ENCODE measurements around the gene RAB1B. TPM values are rescaled to one million over a fixed set of nuclear protein-coding genes. Genes with fewer than 3 reads are reported as not detected.

RAB1B gene
- total and polyA plus RNA-seq, 7 donors: 120 to 163 (median 130) TPM

DNA sequence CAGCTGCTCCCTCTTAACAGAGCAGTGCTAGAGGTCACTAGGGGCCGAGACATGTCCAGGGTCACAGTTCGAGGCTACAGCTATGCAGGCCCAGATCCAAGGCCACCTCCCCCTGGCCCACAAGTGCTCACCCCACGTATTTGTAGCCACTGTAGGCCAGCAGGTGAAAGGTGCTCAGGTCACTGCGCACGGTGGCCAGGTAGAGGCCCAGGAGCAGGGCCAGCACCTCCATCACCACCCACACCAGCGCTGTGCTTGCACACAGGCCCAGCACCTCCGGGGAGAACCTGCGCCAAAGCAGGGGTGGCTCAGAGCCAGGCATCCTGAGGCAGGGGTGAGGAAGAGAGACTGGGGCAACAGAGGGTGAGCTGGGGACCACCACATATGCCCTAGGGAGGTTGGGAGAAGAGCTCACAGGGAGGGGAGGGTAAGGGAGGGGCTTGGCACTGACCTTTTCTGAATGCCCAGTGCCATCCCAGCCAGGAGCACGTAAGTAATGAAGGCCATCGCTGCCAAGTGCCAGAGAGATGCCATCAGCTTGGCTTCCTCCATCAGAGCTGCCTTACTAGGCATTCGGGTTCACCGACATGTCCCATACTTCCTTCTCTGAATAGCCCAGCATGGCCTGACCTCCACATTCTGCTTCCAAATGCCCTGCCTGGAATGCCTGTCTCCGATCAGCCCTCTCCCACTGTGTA, 17.0 kb downstream of the RAB1B start:
- intact Hi-C loops (cut with DNase I): no loop called here
- 67 to 72% (median 70%) methylated on average over 13 of the region's 13 CpGs for WGBS, 3 donors
- no peak overlapping the region for H3K27ac ChIP-seq

DNA sequence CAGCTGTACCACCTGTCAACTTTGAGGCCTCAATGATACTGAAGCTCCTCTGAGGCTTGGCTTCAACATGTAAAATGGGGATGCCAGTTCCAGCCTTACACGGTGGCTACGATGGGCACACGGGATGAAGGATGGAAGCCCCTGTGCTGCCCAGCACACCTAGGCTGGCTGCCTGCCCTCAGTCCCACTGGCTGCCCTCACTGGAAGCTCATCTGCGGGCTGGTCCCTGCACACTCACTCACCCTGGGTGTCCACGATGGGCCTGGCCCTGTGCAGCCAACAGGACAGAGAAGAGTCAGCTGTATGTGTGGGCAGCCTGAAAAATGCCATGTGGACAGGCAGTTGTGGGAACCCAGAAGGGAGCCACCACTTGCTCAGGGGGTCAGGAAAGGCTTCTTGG, 18.3 kb downstream of the RAB1B start:
- intact Hi-C loops (cut with DNase I): no loop called here
- 74 to 82% (median 82%) methylated on average over 5 of the region's 5 CpGs for WGBS, 3 donors

More for the DNA sequence above, 17.0 kb downstream of the RAB1B start:
- Histone ChIP-seq H3K27me3 (ENCODE audit: insufficient read depth in 3 of 3, low read length in 2 of 3) (no peaks in the 10 kb centered on the region), H3K4me3 (no peak overlapping the region), H3K4me1 (peaks cover 22% of the 10 kb centered on the region), H3K36me3 (ENCODE audit: insufficient read depth in 1 of 2, low read depth in 1 of 2) (peaks cover 6 to 31% of the 10 kb centered on the region in 2 donors), H3K9me3 (no peaks in the 10 kb centered on the region)
- ATAC-seq (no peak), DNase-seq (no peak)
- TF ChIP-seq, protein P1, sequence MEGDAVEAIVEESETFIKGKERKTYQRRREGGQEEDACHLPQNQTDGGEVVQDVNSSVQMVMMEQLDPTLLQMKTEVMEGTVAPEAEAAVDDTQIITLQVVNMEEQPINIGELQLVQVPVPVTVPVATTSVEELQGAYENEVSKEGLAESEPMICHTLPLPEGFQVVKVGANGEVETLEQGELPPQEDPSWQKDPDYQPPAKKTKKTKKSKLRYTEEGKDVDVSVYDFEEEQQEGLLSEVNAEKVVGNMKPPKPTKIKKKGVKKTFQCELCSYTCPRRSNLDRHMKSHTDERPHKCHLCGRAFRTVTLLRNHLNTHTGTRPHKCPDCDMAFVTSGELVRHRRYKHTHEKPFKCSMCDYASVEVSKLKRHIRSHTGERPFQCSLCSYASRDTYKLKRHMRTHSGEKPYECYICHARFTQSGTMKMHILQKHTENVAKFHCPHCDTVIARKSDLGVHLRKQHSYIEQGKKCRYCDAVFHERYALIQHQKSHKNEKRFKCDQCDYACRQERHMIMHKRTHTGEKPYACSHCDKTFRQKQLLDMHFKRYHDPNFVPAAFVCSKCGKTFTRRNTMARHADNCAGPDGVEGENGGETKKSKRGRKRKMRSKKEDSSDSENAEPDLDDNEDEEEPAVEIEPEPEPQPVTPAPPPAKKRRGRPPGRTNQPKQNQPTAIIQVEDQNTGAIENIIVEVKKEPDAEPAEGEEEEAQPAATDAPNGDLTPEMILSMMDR (IDR thresholded peaks at IDR 0.05): no peak

DNA sequence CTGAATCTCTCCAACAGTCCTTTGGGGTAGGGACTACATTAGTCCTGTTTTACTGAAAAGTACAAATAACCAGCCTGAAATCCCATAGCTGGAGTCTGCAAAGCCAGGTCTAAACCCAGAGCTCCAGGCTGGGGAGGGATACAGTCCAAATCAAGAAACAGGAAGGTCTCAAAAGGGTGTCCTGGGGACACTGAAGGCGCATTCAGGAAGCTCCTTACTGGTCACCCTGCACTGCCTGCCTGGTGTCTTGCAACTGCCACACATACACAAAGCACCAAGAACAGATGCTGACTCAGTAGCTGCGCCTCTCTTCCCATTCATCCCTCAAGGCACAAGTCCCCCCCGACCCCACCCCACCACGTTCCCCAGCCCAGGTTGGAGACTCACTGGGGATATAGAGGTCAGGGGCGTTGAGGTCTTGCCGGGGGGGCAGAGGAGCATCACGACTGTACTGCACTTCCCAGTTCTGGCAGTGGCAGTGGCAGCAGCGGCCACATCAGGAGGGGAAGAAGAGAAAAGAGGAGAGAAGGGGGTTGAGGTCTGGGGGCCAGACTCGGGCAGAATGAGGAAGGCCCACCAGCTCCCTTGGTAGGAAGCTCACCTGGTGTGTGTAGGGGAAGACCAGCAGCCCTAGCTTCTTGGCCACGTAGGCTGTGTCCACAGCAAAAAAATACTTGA, 18.9 kb downstream of the RAB1B start:
- peaks cover 6 to 31% of the 10 kb centered on the region in 2 donors for H3K36me3 ChIP-seq (ENCODE audit: insufficient read depth in 1 of 2, low read depth in 1 of 2)
- peaks cover 22% of the 10 kb centered on the region for H3K4me1 ChIP-seq
- no peak overlapping the region for H3K27ac ChIP-seq
- H3K27me3 ChIP-seq (ENCODE audit: insufficient read depth in 3 of 3, low read length in 2 of 3): peaks cover 0 to 7% (median 4%) of the 10 kb centered on the region in 3 donors
- TF ChIP-seq, protein P1 (IDR thresholded peaks at IDR 0.05): no peak
- peak overlapping the region; percentile 96 for H3K4me3 ChIP-seq
- ATAC-seq (no peak), DNase-seq (no peak)
- H3K9me3 ChIP-seq: no peaks in the 10 kb centered on the region
- WGBS, 3 donors: 74 to 78% (median 77%) methylated on average over 10 of the region's 10 CpGs
- intact Hi-C loops (cut with DNase I): no loop called here

More for the DNA sequence above, 18.3 kb downstream of the RAB1B start:
- peaks cover 6 to 31% of the 10 kb centered on the region in 2 donors for H3K36me3 ChIP-seq (ENCODE audit: insufficient read depth in 1 of 2, low read depth in 1 of 2)
- H3K4me3 ChIP-seq: no peak overlapping the region
- H3K4me1 ChIP-seq: peaks cover 22% of the 10 kb centered on the region
- H3K27ac ChIP-seq: no peak overlapping the region
- H3K27me3 ChIP-seq (ENCODE audit: insufficient read depth in 3 of 3, low read length in 2 of 3): peaks cover 0 to under 1% (median 0%) of the 10 kb centered on the region in 3 donors
- TF ChIP-seq, protein P1 (IDR thresholded peaks at IDR 0.05): no peak
- DNase-seq: no peak
- ATAC-seq: no peak
- H3K9me3 ChIP-seq: no peaks in the 10 kb centered on the region

DNA sequence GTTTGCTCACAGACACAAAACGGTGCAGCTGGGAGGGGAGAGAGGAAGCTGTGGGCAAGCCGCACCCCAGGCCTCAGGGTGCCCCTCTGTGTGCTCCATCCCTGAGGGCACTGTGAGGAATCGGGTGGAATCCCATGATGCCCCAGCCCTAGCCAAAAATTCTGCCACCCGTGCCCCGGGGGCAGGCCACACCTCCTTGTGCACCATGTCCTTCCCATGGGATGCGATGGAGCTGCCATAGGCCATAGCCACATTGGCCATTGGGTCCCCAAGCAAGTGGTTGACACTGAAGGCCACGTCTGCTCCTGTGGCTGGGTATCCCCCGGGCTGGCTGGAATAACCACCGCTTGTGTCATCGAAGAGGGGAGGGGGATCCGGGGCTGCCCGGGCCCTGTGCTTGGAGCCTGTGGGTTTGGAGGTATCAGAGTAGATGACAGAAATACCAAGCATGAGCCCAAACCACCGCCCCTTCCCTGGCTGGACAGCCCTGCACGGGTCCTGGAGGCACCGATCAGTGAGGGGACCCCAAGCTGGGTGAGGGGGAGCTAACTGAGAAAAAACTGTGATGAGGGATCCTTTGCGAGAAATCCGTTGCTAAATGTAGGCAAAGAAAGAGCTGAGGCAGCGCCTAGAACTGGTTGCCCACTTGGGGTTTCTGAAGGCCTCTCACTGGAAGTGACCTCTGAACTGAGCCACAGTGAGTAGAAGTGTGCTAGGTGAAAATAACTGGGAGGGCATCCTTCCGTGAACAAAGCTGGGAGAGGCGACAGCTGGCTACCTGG, 19.6 kb downstream of the RAB1B start:
- TF ChIP-seq, protein P1 (IDR thresholded peaks at IDR 0.05): no peak
- Histone ChIP-seq H3K4me3 (peak overlapping the region; percentile 96), H3K27ac (peak overlapping the region; percentile 95), H3K27me3 (ENCODE audit: insufficient read depth in 3 of 3, low read length in 2 of 3) (peaks cover 0 to 14% (median 8%) of the 10 kb centered on the region in 3 donors), H3K9me3 (no peaks in the 10 kb centered on the region), H3K4me1 (peaks cover 16% of the 10 kb centered on the region), H3K36me3 (ENCODE audit: insufficient read depth in 1 of 2, low read depth in 1 of 2) (peaks cover 6 to 31% of the 10 kb centered on the region in 2 donors)
- ATAC-seq (peak in 3 of 4 donors; percentile 0 to 1 (median 1)), DNase-seq (no peak)
- 27 to 30% (median 30%) methylated on average over 20 of the region's 20 CpGs for WGBS, 3 donors
- intact Hi-C loops (cut with DNase I): no loop called here
